Measurements from ENCODE around the gene TTC39C. TPM values are rescaled to one million over a fixed set of nuclear protein-coding genes. Genes with fewer than 3 reads are reported as not detected.

The TTC39C gene
- total and polyA plus RNA-seq, 2 experiments from 2014 or later = 23.9 to 41.6 TPM

DNA sequence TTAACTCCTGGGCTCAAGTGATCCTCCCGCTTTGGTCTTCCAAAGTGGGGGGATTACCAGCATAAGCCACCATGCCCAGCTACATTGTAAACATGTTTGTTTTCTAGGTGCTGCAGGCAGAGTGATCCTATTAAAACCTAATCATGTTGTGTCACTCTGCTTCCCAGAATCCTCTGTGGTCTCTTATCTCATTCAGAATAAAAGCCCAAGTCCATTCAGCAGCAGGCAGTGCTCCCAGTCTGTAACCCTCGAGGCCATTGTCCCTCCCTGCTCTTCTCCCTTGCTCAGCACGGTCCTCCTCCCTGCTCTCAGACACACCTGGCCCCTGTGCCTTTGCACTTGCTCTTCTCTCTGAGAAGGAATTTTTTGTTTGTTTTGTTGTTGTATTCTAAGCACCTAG is 113.2 kb downstream of the TTC39C start:
- Histone ChIP-seq H3K27me3 (no peaks in the 10 kb centered on the region), H3K79me2 (no peaks in the 10 kb centered on the region), H3K9me2 (replicated peaks; ENCODE audit: insufficient read depth) (no peaks in the 10 kb centered on the region), H3K4me2 (no peak overlapping the region), H4K20me1 (ENCODE audit: insufficient read depth, poor library complexity, severe bottlenecking) (no peaks in the 10 kb centered on the region), H3K4me1 (ENCODE audit: insufficient read depth) (no peaks in the 10 kb centered on the region), H3K4me3 (no peak overlapping the region), H3K27ac (no peak overlapping the region), H3K9me3 (ENCODE audit: low read depth) (no peaks in the 10 kb centered on the region), H3K36me3 (replicated peaks; ENCODE audit: insufficient read depth, low read depth) (no peaks in the 10 kb centered on the region), H2AFZ (no peak overlapping the region)
- no peak for TF ChIP-seq EZH2phosphoT487 (IDR thresholded peaks at IDR 0.05; ENCODE audit: low read depth, severe bottlenecking, unreplicated experiment)
- TF ChIP-seq, protein P1, sequence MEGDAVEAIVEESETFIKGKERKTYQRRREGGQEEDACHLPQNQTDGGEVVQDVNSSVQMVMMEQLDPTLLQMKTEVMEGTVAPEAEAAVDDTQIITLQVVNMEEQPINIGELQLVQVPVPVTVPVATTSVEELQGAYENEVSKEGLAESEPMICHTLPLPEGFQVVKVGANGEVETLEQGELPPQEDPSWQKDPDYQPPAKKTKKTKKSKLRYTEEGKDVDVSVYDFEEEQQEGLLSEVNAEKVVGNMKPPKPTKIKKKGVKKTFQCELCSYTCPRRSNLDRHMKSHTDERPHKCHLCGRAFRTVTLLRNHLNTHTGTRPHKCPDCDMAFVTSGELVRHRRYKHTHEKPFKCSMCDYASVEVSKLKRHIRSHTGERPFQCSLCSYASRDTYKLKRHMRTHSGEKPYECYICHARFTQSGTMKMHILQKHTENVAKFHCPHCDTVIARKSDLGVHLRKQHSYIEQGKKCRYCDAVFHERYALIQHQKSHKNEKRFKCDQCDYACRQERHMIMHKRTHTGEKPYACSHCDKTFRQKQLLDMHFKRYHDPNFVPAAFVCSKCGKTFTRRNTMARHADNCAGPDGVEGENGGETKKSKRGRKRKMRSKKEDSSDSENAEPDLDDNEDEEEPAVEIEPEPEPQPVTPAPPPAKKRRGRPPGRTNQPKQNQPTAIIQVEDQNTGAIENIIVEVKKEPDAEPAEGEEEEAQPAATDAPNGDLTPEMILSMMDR (IDR thresholded peaks at IDR 0.05; ENCODE audit: poor library complexity) = no peak
- no peak for TF ChIP-seq EZH2 (IDR thresholded peaks at IDR 0.05; ENCODE audit: borderline replicate concordance)
- WGBS (ENCODE audit: low lambda C conversion rate, missing lambda C conversion rate) = 81% methylated on average over 3 of the region's 3 CpGs
- no peak for DNase-seq (ENCODE audit: low spot score)

DNA sequence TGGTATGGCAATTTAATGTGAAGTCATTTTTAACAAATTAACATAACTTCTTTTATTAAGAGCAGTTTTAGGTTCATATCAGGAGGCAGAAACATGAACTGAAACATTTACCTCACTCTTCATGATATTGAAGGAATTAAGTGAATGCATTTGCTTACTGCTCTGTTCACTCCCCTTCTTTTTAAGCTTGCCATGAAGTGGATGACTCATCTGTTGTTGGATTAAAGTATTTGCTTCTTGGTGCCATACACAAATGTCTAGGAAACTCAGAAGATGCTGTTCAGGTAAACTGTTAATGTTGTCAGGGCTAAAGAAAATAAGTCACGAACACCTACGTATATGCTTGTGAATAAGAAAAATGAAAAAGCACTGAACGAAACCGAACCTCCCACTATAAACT is 114.1 kb downstream of the TTC39C start:
- no peaks in the 10 kb centered on the region for H3K36me3 ChIP-seq (replicated peaks; ENCODE audit: insufficient read depth, low read depth)
- H3K79me2 ChIP-seq = no peaks in the 10 kb centered on the region
- H3K4me1 ChIP-seq (ENCODE audit: insufficient read depth) = no peaks in the 10 kb centered on the region
- 99% methylated on average over 4 of the region's 4 CpGs for WGBS (ENCODE audit: low lambda C conversion rate, missing lambda C conversion rate)
- H3K27ac ChIP-seq = no peak overlapping the region
- H3K4me3 ChIP-seq = no peak overlapping the region
- H3K9me2 ChIP-seq (replicated peaks; ENCODE audit: insufficient read depth) = no peaks in the 10 kb centered on the region
- H3K27me3 ChIP-seq = no peaks in the 10 kb centered on the region
- DNase-seq (ENCODE audit: low spot score) = no peak
- H3K4me2 ChIP-seq = no peak overlapping the region
- H2AFZ ChIP-seq = no peak overlapping the region
- TF ChIP-seq EZH2 (IDR thresholded peaks at IDR 0.05; ENCODE audit: borderline replicate concordance) (no peak), EZH2phosphoT487 (IDR thresholded peaks at IDR 0.05; ENCODE audit: low read depth, severe bottlenecking, unreplicated experiment) (no peak)
- TF ChIP-seq, protein P1 (IDR thresholded peaks at IDR 0.05; ENCODE audit: poor library complexity) = no peak
- H3K9me3 ChIP-seq (ENCODE audit: low read depth) = no peaks in the 10 kb centered on the region
- no peaks in the 10 kb centered on the region for H4K20me1 ChIP-seq (ENCODE audit: insufficient read depth, poor library complexity, severe bottlenecking)

DNA sequence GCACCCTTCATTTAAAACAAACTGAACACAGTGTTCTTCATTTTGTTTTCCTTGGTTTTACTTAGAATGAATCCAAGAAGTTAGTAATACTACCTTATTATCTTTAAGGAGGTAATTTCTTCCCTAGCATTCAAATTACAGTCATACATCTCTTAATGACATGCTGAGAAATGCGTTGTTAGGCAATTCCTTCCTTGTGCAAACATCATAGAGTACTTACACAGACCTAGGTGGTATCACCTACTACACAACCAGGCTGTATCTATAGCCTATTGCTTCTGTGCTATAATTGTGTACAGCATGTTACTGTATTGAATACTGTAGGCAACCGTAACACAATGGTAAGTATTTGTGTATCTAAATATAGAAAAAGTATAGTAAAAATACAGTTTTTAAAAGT is 115.9 kb downstream of the TTC39C start:
- Histone ChIP-seq H3K4me1 (ENCODE audit: insufficient read depth) (no peaks in the 10 kb centered on the region), H3K4me2 (no peak overlapping the region), H3K9me3 (ENCODE audit: low read depth) (no peaks in the 10 kb centered on the region), H3K36me3 (replicated peaks; ENCODE audit: insufficient read depth, low read depth) (no peaks in the 10 kb centered on the region), H3K79me2 (no peaks in the 10 kb centered on the region), H2AFZ (no peak overlapping the region), H3K27ac (no peak overlapping the region), H3K27me3 (no peaks in the 10 kb centered on the region), H4K20me1 (ENCODE audit: insufficient read depth, poor library complexity, severe bottlenecking) (no peaks in the 10 kb centered on the region), H3K4me3 (no peak overlapping the region), H3K9me2 (replicated peaks; ENCODE audit: insufficient read depth) (no peaks in the 10 kb centered on the region)
- DNase-seq (ENCODE audit: low spot score) = no peak
- no peak for TF ChIP-seq EZH2 (IDR thresholded peaks at IDR 0.05; ENCODE audit: borderline replicate concordance)
- TF ChIP-seq, protein P1 (IDR thresholded peaks at IDR 0.05; ENCODE audit: poor library complexity) = no peak
- TF ChIP-seq EZH2phosphoT487 (IDR thresholded peaks at IDR 0.05; ENCODE audit: low read depth, severe bottlenecking, unreplicated experiment) = no peak
- WGBS (ENCODE audit: low lambda C conversion rate, missing lambda C conversion rate) = 73% methylated on average over 2 of the region's 2 CpGs

DNA sequence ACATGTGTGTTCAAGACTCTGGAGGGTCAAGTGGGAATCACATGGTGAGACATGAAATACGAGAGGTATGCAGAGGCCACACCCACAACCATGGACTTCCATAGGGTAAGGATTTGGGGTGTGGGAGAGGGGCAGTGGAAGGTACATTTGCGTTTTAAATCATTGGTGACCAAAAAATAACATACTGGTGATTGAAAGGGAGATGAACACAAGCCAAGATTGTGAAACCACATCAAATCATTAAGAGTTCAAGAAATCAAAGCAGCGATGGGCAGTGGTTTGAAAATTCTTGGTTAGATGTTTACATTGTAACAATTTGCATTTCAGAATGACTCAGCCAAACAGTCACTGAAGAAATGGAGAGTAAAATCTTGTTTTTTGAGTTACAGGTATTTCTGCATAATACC is 122.4 kb downstream of the TTC39C start:
- H3K27ac ChIP-seq = no peak overlapping the region
- H3K4me3 ChIP-seq = no peak overlapping the region
- H2AFZ ChIP-seq = no peak overlapping the region
- no peaks in the 10 kb centered on the region for H3K9me3 ChIP-seq (ENCODE audit: low read depth)
- no peaks in the 10 kb centered on the region for H4K20me1 ChIP-seq (ENCODE audit: insufficient read depth, poor library complexity, severe bottlenecking)
- no peaks in the 10 kb centered on the region for H3K9me2 ChIP-seq (replicated peaks; ENCODE audit: insufficient read depth)
- no peak for DNase-seq (ENCODE audit: low spot score)
- no peaks in the 10 kb centered on the region for H3K4me1 ChIP-seq (ENCODE audit: insufficient read depth)
- H3K27me3 ChIP-seq = no peaks in the 10 kb centered on the region
- no peaks in the 10 kb centered on the region for H3K36me3 ChIP-seq (replicated peaks; ENCODE audit: insufficient read depth, low read depth)
- TF ChIP-seq EZH2 (IDR thresholded peaks at IDR 0.05; ENCODE audit: borderline replicate concordance) = no peak
- TF ChIP-seq, protein P1 (IDR thresholded peaks at IDR 0.05; ENCODE audit: poor library complexity) = no peak
- no peak for TF ChIP-seq EZH2phosphoT487 (IDR thresholded peaks at IDR 0.05; ENCODE audit: low read depth, severe bottlenecking, unreplicated experiment)
- no peaks in the 10 kb centered on the region for H3K79me2 ChIP-seq
- WGBS (ENCODE audit: low lambda C conversion rate, missing lambda C conversion rate) = 79% methylated on average over 3 of the region's 3 CpGs
- H3K4me2 ChIP-seq = no peak overlapping the region
